SIG-M5 treated with dmso at 0.1 percent for 504 hours (cell line): ENCODE measurements around the gene LARGE1.

Experiments used
- DNase-seq: peaks from one replicate; lab custom pipeline; 2025; ENCODE audit not compliant: unreplicated experiment; lab: John Stamatoyannopoulos, UW

Gene LARGE1

DNA sequence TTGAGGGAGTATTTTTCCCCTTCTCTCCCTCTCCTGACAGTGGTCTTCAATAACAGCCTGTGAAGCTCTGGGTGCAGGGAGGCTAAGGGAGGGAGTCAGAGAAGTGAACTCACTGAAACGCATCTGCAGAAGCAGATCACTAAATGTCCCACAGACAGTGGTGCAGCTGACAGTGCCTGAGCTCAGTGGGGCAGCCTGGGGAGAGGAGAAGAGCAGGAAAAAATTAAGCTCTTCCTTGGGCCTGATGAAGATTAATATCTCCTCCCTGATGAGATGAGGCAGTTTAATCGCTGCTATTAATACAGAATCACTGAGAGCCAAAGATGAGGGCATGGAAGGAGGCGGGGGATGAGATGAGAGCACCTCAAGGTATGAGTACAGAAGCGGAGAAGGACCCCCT is 180.8 kb downstream of the LARGE1 start:
- no peak for DNase-seq

DNA sequence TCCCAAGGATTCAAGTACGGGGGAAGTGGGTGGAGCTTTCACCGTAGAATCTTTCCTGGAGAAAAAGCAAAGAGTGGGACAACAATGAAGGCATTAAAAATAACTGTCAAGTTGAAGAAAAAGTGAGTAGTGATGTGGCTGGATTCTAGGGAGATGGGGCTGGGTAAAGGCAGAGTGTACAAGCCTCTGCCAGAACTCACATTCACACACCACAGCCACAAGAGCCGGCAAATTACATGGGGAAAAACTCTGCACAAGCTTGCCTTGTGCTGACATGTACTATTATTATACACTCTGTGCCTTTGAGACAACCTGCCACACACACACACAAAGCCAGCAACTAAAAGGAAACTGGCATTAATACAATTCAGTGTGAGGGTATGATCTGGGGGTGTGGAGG is 182.6 kb downstream of the LARGE1 start:
- no peak for DNase-seq

DNA sequence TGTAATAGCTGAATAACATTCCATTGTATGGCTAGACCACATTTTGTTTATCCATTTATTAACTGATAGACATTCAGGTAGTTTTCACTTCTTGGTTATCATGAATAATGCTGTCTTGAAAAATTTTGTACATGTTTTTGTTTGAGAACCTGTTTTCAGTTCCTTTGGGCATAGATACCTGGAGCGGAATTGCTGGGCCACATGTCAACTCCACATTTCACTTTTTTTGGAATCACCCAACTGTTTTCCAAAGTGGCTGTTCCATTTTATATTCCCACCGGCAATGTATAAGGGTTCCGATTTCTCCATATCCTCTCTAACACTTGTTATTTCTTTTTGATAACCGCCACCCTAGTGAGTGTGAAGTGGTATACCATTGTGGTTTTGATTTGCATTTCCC is 184.3 kb downstream of the LARGE1 start:
- DNase-seq = no peak

DNA sequence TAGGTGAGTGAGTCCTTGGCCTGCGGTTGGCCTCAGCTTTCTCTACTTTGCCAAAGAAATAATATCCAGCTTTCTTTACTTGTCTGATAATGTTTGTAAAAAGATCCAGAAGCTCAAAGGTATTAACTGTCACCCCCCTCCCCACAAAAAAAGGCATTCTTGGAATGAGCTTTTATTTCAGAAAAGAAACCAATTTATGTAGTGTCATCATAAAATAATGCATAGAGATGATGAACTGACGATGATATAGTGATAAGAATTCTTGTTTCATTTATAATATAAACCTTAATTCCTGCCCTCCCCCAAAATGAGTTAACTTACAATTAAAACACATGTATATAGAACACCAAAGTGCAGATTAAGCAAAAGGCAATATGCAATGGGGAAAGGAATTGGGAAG is 191.4 kb downstream of the LARGE1 start:
- DNase-seq = no peak

DNA sequence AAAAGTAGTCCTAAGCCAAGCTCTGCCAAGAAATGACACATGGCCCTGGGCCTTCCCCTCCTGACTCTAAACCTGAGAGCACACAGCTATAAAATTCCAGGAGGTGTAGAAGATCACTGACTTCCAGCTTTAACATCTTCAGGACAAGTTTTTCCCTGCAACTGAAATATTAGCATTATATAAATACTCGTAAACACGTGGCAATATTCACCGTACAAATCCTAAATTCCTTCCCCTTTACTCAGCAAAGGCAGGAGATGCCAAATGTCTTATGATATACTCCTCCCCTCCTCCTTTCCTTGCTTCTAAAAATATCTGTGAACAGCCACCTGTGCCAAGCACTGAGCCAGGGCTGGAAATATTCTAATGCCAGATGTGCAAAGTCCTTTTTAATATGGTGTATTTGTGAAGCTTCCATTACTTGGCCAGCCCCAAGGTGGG is 194.0 kb downstream of the LARGE1 start:
- DNase-seq = no peak

DNA sequence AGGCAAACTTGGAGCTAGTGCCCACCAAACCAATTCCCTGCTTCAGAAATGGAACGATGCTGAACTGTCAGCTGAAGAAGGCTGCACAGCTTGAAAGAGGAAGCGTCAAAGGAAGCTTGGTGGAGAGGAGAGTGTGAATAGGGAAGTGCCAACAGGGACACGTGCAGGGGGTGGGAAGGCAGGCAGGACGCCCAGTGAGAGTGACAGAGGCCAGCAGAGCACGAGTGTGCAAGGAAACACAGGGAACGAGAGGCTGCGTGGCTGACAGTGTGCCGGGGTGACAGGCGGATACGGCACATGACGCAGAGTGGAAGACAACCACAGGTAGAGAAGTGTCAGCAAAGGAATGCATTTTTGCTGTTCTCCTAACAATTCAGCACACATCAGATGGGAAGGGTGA is 196.4 kb downstream of the LARGE1 start:
- DNase-seq = no peak

DNA sequence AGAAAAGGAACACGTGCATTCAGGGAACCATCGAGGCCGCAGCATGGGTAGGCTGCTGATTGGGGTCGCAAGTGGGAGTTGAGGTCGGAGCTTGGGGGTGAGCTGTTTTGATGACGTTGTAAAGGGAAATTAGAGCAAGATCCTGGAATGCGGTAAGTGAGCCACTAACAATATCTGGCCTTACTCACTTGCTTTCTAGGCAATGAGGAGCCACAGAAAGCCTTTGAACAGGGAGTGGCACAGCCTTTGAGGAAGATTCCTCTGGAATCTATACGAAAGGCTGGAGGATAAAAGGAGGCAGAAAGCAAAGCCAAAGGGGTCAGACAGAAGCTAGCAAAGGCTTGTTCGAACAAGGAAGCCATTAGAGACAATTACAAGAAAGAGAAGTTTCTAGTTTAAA is 197.5 kb downstream of the LARGE1 start:
- DNase-seq = no peak

DNA sequence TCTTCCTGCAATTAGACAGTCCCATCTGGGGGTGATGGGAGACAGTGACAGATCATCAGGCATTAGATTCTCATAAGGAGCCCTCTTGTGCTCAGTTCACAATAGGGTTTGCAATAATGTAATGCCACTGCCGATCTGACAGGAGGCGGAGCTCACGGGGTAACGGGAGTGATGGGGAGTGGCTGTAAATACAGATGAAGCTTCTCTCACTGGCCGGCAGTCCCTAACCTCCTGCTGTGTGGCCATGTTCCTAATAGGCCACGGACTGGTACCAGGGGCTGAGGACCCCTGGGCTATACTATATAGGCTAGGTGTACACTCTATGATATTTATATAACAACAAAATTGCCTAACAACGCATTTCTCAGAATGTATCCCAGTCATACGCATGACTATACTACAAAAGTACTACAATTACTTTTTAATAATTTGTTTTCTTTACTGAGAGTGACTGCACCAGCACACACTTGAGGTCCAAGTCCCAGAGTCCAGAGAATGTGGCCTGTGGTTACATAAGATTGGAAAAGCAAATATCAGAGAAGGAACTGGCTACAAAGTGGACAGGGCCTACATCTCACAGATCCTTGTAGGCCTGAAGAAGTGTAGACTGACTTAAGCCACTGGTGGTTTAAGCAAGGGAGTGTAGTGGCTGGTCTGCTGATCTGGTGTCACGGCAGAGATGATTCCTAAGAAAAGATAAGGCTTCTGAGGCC is 200.0 kb downstream of the LARGE1 start:
- DNase-seq = no peak

DNA sequence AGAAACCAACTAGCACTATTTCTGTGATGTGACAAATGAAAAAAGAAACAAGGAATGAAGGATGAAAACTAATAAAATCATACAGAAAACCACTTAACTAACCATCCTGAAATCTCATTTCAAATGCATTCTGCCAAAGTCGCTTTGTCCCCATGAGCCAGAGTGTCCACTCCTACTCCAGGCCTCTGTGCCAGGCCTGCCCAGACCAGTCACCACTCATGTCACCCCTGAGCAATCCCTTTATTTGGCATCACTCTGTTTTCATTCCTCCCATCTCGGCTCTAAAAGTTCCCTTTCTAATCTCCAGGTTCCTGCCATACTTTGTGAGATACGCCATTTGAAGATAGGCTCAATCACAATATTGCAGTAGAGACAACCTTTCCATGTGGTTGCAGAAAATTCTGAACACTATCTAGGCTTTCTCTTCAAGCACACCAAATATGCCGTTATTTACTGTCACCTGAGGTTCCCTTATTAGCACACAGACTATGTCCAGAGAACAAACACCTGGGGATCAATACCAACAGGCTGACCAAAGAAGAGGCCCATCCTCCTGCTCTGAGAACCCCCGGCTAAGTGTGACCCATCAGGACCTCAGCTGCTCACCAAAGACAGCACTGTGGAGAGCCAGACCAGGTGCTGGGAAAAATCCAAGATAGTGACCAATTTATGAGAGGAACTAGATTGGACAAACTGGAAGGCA is 202.4 kb downstream of the LARGE1 start:
- no peak for DNase-seq

DNA sequence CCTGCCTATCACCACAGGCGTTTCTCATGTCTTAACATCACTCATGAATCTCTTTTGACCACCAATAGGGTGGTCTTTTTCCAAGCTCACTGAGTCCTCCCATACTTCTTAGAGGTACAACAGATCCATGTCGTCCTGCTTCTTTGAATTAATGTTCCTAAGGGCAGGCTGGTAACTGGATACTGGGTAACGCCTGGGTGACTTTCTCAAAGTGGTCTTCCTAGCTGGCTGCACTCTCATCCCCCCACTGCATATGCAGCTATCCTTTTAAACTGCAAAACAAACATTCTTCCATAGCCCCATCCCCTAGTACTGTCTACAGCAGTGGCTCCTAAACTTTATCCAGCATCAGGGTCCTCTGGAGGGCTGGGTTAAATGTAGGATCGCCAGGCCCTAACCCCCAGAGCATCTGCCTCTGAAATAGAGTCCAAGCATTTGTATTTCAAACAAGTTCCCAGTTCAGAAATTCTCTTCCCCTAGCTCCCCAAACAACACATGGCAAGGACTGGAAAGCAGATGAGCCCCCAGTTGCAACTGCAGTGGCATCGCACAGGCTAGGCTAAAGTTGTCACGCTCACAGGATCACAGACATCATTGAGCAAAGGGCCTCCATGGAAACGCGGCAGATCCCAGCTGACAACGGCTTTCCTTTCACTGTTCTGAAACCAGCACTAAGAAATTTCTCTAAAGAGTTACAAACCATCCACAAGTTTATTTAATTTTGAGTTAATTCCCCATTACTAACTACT is 204.9 kb downstream of the LARGE1 start:
- no peak for DNase-seq

DNA sequence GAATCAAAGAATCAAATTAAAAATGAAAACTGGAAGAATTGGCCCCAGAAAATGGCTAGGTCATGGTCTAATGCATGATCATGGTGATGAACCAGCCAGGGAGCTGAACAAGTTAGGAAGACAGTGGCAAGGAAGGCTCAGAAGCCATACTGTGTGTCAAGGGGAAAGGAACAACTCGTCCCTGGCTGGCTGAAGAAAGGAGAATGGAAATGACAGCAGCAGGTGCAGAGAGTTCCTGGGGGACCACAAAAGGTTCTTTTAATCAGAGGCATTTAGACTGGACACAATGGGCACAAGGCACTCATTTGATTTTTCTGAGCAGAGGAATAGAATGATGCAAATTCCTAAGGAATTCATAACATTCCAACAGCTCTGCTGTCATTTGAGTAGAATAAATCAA is 209.9 kb downstream of the LARGE1 start:
- DNase-seq = no peak

DNA sequence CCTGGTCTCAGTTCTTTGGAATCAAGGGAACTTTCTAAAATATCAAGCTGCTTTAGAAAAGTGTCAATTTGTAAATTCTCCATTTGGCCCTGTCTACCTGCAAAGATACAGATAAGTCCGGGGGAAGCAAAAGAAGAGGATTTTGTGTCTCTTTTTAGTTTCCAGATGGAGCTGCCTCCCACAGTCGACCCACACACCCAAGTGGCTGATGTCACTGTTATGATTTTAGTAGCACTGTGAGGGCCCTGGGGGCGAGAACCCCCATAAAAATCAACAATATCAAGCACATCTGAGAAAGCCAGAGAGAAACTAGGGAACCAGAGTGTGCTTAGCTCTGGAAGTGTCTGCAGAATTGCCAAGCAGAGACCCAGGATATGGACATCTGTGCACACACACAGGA is 212.7 kb downstream of the LARGE1 start:
- no peak for DNase-seq

DNA sequence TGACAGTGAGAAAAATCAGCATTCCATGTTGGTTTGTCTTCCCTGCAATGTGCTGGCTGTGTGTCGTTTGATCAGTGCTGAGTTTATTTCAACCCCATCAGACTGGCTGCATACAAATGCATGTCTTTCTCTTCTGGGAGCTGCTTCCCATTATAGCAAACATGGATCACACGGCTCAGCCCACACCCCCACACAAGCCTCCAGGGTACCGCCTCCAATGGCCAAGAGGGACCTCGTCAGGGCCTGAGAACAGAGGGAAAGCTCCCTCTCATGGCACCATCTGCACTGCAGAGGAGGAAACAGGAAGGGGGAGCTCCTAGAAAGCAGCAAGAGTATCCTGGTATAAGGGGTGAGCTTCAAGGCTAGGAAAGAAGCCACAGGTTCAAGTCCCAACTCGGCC is 214.2 kb downstream of the LARGE1 start:
- DNase-seq = no peak

DNA sequence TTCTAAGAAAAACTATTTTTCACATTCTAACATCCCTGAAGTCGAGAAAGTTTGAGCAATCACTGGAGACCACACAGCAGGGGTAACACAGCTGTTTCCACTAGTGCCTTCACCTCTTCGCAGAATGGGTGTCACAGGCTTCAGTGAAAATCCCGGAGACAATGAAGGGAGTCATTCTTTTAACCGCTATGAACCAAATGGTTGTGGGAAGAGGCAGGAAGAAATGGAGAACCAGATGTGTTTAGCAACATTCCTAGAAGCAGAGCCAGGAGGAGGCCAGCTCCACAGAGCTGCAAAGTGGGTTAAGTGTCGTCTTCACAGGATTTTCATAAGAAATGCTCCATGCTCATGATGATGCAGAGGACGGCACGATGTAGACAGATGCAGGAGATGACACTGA is 221.1 kb downstream of the LARGE1 start:
- DNase-seq = no peak

DNA sequence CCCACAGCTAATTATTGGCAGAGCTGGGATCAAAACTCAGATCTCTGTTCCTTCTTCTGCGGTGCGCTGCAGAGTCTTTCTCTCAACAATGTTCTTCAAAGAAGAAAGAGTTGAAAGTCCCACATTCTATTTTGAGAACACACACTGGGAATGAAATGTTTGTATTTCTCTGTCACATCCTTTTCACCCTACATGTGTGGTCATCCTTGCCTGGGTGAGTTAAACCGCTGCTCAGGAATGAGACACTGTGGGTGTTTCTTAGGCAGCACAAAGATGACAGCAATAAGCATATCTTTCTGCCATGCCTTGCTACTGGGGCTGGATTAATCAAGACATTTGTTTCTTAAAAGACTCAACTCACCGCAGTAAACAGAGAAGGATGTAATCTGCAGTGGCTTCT is 222.6 kb downstream of the LARGE1 start:
- no peak for DNase-seq

DNA sequence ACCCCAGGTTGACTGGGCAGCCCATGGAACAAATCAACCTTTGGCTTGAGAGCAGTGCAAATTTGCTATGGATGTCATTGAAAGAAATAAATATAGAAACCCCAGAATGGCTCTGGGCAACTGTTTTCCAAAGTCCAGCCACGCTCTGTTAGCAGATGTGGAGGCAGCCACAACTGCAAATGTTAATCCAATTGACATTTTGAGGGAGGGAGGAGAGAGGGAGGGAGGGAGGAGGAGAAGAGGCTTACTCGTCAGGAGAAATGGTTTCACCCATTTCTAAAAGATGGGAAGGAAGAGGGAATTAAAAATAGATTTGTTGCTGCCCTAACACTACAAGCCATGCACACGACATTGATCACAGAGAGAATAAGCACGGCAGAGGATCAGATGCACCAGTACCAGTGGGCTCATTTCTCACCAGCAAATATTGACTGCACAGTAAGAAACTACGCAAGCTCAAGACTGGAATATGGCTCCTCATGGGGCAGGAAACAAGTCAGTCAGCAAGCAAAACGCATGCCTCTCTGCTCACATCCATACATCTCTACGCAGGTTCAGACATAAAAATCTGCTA is 229.1 kb downstream of the LARGE1 start:
- no peak for DNase-seq

DNA sequence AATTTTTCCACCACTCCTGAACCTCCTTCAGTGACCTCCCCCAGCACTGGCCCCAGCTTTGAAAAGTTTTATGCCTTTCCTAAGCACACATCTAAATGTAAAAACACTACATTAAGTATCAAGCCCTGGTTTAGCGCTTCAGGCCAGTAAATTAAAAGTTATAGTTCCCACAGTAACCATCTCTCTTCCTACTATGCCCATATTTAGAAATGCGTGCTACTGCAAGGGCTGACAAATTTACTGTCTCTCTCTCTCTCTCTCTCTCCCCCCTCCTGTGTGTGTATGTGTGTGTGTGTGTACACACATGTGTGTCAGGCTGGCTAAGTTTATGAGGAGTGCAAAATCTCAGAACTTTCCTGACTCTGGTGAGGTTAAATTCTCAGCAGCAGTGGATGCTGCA is 231.4 kb downstream of the LARGE1 start:
- DNase-seq = no peak

DNA sequence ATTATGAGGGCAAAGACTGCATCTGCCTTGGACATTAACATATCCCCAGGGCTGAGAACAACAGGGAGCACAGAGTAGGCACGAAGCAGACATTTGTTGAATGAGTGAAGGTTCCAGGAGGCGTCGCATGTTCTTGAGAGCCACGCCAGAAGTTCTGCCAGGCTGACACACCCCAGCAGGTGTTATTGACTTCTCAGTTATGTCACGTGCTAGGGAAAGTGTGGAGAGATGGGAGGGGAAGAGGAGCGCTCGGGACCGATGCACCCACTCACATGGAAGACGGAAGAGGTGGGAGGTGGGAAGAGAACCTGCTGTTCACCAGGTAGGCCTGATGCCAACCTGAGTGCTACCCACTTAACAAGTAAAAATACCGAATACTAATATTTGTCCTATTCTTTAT is 232.8 kb downstream of the LARGE1 start:
- DNase-seq = no peak

DNA sequence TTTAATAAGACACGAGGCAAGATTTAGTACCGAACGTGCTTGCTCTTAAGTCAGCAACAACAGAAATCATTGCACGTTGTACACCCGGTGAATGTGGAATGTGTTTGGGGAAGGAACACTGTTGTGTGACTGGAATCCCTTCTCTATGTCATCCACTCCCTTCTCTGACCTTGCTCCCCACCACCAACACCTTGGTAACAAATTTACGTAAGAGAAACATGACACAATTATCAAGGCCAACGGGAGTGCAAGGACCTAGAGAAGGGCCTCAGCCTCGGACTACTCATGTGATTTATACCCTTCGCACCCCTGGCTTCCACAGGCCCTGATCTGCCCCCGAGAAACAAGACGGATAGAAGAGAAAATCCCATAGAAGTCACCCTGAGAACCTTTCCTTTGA is 236.2 kb downstream of the LARGE1 start:
- no peak for DNase-seq

DNA sequence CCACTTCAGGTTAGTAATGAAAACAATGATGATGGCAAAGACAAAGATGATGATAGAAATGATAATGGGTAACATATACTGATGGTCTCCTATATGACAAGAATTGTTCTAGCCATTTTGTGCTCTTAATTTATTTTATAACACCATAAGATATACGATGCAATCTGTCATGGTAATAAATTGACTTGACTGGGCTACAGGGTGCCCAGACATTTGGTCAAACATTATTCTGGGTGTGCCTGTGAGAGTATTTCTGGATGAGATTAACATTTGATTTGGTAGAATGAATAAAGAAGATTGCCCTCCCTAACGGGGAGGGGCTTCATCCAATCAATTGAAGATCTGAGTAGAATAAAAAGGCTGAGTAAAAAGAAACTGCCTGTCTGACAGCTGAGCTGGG is 237.3 kb downstream of the LARGE1 start:
- DNase-seq = no peak

DNA sequence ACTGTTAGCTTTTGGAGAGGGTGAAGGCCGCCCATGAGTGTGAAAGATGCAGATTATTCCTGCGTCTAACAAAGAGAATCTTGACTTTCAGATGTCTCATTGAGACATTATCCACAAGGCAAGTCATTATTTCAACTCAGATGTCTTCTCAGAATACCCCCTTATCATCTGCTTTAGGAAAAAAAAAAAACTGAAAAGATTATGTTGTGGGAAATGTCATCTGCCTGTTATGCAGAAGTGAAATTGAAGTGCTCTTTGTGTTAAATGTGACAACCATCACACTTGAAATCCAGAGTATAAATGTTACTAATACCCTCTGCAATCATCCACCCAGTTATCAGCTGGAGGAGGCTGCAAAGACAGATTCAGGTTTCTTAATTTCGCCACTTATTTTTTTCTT is 239.6 kb downstream of the LARGE1 start:
- DNase-seq = no peak

DNA sequence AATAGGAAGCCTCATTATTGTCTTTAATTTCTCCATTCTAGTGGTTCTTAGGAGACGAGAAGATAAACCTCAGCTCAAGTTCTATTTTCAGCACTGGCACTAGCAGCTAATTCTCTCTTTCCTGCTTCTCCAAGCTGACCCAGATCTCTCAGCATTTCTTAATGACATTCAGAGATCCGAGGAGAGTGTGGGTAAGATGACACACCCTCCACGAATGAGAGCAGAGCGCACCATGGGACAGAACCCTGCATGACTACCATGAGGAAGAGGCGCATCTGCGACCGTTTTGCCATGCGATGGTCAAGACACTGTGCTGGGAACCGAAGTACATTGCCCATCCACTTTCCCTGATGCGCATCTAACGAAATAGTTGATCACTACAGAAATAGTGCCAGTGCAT is 241.8 kb downstream of the LARGE1 start:
- DNase-seq = no peak
